Activated gamma-delta T cell treated with anti-CD3 and anti-CD28 coated beads, Interleukin-2, amount 50 U/mL, for 16 hours (primary cell): ENCODE data around the gene PDGFRB.

Experiments used
- DNase-seq: peaks from one replicate; pipeline ENCODE4 v3.0.0-alpha.2; 2020; ENCODE audit warnings: low read depth

PDGFRB gene

DNA sequence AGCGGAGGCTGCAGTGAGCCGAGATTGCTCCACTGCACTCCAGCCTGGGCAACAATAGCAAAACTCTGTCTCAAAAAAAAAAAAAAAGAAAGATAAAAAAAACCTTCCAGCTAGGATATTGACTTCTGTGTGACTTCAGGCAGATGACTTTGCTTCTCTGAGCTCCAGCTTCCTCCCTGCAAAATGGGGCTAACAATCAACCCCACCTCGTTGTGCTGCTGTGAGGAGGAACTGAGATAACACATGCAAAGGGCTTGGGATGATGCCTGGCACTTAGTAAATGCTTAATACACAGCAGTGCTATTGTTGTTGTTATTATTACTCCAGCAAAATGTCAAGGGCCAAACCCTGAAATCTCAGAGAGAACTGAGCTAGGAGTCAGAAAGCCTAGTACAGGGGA, 7.4 kb upstream of the PDGFRB start:
- DNase-seq, result no peak

DNA sequence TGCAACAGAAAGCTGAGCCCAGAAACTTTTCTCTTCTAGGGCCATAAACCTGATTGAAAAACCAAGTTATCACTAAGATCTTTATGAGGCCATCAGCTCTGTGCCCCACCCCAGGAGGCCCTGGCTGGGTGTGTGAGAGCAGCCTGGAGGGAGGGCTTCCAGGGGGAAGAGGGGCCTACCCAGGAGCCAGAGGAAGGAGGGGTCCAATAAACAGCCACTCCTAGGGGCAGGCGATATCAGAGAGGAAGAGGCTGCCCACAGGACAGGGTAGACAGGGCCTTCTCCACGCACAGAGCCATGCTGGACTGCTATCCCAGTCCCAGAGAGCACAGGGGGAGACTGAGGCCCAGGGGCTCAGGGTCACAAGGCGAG, 6.5 kb upstream of the PDGFRB start:
- no peak for DNase-seq

DNA sequence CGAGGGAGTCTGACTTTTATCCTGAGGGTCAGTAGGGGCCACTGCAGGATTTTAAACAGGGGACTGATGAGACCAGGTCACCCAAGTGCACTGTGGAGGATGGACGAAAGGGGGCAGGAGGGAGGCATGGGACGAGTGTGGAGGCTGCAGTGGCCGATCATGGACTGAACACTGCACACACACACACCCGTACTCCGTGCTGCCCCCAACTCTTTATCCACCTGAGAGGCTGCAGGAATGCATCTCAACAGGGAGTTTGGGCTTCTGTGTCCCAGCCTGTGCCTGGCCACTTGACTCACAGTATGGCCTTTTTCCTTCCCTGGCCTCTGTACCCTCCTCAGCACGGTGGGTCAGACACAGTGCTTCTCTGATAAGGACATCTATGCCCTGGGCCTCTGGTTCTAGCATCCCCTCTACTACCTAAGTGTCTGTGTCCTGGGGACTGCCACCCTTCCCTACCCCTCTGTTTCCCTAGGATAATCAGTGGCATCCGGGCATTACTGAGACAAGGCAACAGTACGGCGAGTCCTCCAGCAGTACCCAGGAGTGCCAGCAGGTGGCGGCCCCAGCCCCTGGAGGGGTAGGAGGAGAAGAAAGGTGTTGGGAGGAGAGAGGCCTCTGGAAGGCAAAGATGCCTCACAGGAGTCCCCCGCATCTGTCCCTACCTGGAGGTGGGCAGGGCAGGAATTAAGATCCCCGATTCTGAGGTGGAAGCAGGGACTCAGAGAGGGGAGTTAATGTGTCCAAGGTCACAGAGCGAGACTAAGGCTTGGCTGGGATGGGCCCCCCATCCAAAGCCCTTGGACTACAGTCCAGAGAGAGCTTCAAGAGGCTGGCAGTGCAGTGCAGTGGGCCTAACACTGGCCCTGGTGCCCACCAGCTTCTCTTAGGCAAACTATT, 5.8 kb upstream of the PDGFRB start:
- DNase-seq, result peak; percentile 56

DNA sequence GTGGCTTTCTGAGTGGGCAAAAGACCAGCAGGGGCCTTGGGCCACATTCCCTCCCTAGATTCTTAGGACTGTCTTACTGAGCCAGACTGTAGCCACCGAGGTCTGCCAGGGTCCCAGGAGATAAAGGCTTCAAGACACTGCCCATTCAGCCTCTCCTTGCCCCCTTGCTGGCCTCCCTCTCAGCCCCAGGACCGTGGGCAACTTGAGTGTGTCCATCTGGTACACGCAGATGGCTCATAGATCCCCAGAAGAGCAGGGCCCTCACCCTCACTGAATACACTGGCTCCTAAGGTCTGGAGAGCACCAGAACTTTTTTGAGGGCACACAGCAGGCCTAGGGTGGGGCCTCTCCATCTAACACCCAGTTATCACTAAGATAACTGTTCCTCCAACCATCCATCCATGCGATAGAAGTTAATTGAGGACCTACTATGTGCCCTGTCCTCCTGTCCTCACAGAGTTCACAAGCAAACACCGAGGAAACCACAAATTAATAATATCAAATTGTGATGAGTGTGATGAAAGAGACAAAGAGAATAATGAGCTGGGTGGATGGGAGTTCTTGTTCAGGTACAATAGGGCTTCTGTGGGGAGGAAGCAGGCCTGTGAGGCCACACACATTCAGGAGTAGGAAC, 4.9 kb upstream of the PDGFRB start:
- DNase-seq, result no peak

DNA sequence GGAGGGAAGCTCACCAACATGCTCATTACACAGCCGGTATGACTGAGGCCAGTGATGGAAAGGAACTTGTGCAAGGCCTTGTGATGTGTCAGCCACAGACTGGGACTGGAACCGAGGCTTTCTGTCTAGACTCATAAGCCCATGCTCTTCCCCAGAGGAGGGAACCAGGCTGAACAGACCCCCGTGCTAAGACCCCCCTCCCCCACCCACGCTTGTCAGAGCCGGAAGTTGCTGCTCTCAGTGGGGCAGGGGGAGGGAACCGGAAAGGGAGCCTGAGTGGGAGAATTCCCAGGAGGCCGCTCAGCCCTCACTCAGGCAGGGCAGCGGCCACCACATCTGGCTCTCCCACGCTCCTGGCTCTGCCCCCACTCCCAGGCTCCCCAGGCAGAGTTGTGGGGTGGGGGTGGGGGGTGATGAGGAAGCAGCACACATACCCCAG, 4.1 kb upstream of the PDGFRB start:
- no peak for DNase-seq

DNA sequence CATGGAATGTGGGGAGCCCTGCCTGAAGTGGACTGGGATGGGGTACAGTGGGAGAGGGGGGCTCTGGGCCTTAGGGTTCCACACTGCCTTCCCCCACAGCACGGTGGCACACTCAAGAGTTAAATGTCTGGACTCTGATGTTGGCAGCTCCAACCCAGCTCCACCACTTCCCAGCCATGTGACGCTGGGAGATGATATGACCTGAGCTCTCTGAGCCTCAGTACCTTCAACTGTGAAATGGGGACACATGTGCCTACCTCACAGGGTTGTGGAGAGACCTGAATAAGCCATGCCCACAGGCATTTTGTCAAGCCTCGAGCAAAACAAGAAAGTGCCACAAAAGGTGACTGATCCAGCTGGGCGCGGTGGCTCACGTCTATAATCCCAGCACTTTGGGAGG, 3.4 kb upstream of the PDGFRB start:
- DNase-seq, result no peak

DNA sequence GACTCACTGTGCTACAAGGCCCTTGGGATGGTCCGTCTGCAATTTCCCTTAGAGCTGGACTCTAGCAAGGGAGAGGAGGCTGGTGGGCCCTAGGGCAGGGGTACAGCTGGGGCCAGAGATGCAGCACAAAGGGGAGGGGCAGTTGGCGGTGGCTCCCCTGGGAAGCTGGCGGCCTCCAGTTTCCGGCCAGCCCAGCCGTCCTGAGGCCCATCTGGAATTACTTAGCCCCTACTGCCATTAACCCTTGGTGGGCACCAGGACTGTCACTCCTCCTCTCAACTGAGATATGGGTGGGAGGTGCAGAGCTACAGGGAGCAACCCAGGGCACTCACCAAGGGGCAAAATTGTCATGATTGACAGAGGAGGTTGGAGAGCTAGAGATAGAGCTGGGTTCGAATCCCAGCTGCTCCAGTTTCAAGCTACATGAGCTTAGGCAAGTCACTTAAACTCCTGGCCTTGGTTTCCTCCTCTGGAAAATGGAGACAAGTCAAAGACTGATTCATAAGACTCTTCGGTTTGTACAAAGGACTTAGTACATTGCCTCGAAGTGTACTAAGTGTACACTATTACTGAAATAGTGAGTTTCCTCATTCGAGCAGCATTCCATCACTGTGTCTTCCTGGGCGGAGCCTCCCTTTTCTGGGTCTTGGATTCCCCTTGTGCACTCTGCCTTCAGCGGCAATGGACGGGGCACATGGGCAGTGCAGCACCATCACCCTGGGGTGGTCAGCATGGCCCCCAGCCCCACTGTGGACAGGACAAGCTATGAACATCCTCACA, 2.7 kb upstream of the PDGFRB start:
- DNase-seq, result no peak

DNA sequence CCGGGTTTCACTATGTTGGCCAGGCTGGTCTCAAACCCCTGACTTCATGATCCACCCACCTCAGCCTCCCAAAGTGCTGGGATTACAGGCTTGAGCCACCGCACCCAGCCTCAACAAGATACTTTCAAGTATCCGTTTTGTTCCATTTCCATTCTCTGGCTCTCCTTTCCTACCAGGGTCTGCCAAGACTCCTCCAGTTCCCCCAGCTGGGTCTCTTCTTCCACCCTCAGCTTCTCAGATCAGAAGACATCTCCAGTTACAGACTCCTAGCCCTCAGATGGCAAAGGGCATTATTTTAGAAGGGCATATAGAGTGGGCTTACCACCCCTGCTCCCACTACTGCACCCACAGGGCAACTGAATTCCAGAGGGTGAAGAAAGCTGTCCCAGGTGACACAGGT, 1.5 kb upstream of the PDGFRB start:
- DNase-seq, result no peak

DNA sequence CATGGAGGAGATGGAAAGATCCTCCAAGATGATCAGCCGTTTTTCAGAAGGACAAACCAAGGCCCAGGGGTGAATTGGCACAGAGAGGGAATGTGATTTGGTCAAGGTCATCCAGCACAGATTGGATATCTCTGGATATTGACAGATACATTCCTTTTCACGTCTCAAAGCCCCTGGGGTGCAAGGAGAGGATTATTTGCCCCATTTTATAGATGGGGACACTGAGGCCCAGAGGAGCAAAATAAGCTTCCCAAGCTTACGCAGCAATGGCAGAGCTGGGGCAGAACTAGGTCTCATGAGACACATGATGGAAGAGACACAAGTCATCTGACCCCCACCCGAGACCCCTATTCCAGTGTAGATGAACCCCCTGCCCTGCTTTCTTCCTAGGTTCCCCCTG, 895 bp upstream of the PDGFRB start:
- no peak for DNase-seq

DNA sequence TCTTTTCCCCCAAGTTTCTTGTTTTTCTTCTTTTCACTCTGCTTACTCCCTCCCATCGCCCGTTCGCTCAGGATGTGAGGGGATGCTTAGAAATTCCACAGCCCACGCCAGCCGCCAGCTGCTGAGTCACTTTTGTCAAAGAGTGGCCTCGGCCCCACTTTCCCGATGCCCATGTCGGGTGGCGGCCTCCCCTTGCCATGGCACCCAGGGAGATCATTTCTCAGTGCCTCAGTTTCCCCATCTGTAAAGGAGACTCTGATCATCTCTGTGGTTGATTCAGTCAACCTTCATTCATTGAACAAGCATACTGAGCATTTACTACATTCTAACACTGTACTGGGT, 353 bp upstream of the PDGFRB start:
- no peak for DNase-seq

DNA sequence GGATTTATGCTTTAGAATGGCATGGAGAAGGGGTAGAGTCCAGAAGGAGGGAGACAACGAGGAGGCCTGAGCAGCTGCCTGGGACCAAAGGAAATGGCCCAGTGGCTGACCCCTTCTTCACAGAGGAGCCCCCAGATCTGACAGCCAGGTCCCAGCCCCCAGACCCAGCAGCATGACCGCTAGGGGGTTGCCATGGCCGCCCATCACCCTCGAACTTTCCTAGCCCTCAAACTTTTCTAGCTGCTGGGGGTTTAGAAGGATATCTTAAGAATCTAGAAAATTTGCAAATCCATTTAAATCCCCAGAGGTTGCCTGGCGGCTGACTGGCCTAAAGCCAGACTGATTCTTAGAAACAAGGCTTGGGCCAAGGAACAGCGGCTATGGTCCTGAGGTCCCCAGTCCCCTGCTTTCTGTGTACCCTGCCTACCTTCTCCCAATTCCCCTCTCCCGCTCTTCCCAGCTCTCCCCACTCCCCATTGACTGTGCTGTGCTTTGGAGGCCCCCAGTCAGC, 972 bp downstream of the PDGFRB start:
- no peak for DNase-seq

DNA sequence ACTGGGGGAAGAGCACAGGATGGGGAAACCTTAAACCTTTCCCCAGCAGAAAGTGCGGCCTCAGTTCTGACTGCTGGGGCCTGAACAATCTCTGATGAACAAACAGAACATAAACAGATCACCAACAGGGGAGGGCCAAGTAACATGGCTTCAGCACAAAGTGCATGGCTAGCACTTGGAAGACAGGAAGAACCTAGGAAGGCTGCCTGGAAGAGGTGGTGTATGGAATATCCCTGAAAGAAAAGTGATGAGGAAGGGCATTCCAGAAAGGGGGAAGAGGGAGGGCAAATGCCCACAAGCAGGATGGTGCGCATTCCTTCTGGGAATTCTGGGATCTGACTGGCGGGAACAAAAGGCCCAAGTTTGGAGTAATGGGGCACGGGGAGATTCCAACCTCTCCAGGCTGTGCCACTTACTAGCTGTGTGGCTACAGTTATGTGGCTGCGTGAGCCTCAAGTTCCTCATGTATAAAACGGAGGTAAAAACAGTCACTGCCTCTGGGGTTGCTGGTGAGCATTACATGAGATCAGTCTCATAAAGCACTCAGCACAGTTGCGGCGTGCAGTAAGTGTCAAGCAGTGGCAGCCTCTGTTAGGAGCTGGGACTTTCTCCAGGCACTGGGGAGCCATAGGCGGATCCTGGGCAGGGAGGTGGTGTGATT, 1.6 kb downstream of the PDGFRB start:
- no peak for DNase-seq

DNA sequence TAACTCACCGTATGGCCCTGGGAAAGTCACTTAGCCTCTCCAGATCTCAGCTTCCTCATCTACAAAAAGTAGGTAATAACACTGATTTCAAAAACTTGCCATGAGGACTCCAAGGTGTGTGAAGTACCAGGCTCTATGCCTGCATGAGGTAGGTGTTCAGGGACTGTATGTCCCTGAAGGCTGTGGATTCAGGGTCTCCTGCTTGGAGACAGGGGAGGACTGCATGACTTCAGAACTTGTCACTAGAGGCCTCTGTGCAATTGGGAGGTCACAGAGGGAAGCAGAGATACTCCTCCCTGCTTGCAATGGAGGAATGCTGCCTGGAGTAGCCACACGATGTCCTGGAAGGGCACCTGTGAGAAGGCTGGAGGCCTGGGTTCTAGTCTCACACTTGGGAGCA, 2.2 kb downstream of the PDGFRB start:
- no peak for DNase-seq

DNA sequence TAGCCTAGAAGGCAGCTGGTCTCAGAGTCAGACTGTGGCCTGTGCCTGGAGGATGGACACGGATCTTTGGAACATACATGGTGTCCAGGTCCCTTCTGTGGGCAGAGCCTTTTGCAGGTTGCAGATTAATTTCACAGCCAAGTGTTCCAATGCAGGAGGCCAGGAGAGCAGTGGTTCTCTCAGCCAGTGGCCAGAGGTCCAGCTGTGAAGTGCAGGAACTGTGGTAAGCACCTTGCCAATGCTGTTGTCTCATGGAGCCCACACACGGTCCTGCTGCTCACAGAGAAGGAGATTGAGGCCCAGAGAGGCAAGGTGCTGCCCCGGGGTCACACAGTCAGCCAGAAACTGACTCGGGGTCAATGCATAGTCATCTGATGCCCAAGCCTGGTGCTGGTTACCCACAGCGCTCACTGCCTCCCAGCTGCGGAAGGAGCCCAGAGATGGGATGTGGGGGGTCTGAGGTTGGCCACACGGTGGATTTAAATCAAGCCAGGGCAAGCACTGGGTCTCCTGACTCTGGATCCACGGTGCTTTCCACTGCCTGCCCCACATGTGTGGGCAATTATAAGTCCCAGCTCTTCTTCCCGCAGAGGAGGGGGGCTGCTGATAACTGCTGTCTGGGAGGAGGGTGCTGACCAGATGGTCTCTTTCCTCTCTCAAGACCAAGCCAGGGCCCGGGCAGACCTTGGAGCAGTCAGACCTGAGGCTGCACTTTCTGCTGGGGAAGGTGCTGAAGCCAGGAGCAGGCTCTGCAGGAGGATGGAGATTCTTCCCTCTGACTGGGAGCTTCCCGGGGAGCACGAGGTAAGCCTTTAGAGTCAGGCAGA, 2.8 kb downstream of the PDGFRB start:
- no peak for DNase-seq

DNA sequence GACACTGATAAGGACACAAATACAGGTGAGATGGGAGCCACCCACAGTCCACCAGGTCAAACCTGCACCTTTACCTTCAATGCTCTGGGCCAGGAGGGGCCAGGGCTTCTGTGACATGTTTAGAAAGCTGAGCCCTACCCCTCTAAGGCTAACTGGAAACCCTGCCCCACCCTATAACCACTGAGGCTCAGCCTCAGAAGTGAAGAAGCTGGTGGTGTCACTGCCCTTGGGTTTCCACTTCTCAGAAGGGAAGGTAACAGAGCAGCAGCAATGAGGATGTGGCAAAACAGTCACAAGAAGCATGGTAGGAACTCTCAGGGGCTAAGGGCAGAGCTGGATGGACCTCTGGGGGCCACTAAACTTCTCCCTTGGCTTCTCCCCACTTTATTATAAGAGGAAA, 6.0 kb downstream of the PDGFRB start:
- DNase-seq, result no peak

DNA sequence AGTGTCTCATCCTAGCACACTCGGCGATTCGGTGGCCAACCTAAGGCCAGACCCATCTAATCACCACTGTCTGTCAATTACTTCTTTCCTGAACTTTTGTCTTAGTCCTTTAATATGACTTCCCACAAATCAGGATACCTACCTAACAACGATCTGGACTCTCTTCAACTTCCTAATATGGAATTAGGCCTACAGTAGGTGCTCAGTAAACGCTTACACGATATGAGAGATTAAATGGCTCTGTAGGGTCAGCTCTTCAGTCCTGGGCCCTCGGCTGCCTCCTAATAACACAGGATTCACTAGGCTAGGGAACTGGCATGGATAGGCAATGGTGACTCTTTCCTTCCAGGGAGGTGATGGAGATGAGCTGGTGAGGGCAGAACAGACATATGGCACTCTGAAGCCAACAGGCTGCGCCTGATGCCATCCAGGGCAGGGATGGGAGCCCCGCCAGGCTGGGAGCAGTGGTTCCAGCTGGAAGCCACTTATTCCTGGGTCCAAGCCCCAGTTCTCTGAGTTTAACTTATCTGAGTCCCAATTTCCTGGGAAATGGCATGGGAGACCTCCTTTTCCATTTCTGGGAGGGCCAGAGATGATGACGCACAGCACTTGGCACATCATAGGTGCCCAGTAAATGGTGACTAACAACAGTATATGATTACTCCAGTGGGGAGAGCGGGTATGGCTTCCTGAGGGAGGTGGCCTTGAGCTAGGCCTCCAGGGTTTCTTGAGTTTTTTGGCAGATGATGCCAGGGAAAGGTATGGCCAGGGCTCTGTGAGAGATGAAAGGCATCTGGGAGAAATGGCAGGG, 7.3 kb downstream of the PDGFRB start:
- DNase-seq, result no peak

DNA sequence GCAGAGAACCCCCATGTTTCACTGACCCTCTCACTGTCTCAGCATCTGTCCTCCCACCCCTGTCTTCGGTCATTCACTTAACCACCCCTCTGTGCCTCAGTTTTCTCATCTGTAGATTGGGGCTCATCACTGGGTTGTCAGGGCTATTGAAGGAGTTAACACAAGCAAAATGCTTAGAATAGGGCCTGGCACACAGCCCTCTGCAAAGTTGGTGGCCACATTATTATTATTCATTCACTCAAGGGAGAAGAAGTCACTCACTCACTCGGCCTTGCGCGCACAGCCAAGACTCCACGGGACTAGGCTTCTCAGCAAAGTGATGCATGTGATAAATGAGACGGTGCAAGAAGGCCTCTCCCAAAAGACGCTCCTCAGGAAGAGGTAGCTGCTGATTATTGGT, 8.0 kb downstream of the PDGFRB start:
- no peak for DNase-seq

DNA sequence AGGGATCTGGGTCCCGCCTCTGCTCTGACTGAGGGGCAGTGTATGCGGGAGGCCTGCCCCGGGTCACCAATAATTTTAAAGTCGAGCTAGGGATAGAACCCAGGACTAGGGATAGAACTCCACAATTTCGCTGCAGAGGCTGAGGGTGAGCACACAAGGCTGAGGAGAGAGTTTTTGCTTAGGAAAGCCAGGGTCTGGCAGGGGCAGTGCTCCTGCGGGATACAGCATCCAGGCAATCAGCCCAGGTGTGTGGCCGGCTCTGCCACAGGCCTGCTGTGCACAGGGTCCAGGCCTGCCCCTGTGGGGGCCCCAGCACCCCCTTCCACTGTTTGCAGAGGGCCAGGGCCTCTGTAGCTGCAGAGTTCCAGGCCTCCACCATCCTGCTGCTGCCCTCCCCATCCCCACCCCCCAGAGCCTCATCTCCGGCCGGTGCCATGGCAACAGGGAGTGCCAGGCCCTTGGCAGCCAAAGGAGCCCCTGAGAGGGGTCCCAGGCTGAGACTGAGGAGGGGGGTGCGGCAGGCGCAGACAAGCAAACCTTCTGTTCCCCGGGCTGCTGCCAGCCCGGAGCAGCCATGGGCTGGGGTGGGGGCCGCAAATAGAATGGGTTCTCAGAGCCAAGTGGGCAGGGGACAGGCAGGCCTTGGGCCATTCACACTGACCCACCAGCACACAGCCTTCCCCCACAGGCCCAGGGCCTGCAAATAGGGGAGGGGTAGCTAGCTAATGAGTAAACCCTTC, 8.6 kb downstream of the PDGFRB start:
- no peak for DNase-seq

DNA sequence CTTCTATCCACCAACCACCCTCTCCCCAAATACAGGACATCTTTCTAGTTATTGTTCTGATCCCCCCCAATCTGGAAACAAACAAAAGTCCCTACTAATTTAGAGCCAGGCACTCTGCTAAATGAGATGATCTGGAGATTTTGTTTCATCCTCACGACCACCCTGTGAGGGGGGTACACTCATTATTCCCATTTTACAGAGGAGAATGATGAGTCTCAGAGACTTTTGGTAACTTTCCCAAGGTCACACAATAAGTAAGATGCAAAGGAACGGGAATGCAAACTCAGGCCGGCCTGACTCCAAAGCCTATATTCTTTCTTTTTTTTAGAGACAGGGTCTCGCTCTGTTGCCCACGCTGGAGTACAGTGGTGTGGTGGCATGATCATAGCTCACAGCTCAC, 9.4 kb downstream of the PDGFRB start:
- no peak for DNase-seq

DNA sequence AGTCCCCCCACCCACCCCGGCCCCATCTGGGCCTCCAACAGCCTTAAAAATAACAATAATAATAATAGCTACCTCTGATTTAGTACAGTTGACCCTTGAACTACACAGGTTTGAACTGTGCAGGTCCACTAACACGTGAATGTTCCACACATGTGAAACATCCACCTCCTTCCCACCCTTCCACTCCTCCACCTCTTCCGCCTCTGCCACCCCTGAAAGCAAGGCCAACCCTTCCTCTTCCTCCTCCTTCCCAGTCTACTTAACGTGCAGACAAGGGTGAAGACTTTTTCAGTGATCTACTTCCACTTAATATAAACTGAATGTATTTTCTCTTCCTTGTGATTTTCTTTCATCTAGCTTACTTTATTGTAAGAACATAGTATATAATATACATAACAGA, 10.8 kb downstream of the PDGFRB start:
- no peak for DNase-seq
